Fibroblast of skin of back (primary cell): ENCODE measurements around the gene KAZN.

Experiments used
- DNase-seq: peaks from one replicate; pipeline ENCODE4 v3.0.0-alpha.2; 2013

Gene KAZN

DNA sequence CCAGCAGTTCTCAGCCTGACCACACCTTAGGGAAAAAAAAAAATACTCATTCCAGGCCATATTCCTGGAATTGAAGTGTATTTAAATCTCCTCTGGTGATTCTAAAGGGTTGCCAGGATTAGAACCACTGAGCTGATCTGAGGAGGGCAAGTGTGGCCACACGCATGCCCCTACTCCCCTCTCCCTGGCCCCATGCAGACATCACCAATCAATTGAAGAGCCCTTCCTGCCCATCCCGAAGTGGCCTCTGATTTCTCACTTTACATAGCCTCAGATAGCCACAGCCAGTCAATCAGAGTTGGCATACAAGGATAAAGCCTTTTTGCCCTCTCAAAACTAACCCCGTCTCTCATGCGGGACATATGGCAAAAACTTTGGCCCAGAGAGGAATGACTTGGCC lies 470.5 kb downstream of the KAZN start:
- no peak for DNase-seq

GRCh38 chr1:15070145-15070748 lies 471.8 kb downstream of the KAZN start:
- DNase-seq: no peak

GRCh38 chr1:15071936-15072335 lies 473.5 kb downstream of the KAZN start:
- no peak for DNase-seq

GRCh38 chr1:15073799-15074308 lies 475.4 kb downstream of the KAZN start:
- DNase-seq: no peak

DNA sequence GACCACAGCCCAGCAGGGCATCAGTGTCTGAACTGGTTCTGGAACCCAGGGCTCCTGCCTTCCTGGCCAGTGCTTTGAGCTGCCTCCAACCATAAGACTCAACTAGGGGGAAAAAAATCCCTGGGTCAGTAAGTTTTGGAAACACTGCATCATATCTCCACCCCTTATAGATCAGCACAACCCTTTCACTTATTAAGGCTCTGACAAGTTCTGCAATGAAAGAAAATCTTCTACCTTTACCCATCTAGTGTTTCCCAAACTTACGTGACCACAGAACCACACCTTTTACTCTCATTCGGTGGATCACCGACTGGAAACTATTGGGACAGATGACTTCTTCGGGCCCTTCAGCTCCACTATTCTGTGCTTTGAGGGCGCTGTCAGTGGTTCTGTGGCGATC lies 476.7 kb downstream of the KAZN start:
- DNase-seq: no peak

GRCh38 chr1:15075817-15076216 lies 477.3 kb downstream of the KAZN start:
- no peak for DNase-seq

- DNase-seq: no peak
These were observed 478.3 kb downstream of the KAZN start for GRCh38 chr1:15076807-15077206.

GRCh38 chr1:15077384-15077783 lies 478.9 kb downstream of the KAZN start:
- DNase-seq: no peak

GRCh38 chr1:15080328-15081007 lies 482.0 kb downstream of the KAZN start:
- no peak for DNase-seq

DNA sequence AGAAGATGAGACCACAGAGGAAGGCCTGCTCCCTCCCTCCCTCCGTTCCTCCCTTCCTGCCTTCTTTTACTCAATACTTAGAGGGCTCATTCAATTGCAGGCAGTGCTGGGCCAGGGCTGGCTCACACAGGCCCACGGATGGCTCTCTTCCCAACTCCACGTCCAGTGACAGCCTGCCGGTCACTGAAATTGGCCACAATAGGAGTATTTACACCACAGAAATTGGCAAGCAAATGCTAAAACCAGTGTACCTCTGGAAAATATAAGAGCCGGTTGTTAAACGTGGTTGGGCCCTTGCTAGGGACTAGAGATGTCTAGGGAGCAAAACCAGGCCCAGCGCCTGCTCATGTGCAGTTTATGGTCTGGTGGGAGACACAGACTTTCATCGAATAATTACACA lies 482.6 kb downstream of the KAZN start:
- no peak for DNase-seq

DNA sequence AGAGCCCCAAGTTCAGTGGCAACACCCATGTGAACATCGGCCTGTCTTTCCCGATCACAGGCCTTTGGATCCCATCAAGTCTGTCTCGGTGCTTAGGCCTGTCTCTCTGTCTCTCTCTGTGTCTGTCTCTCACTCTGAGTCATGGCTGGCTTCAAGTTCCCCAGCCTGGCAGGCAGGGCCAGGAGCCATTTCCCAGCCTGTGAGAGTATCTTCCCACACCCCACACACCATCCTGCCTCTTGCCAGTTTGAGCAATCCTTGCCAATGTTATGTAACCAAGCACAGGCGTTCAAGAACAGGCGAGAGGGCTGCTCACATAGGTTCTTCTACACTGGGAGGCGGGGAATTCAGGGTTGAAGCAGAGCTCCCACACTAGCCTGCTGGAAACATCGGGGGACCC lies 485.1 kb downstream of the KAZN start:
- no peak for DNase-seq

DNA sequence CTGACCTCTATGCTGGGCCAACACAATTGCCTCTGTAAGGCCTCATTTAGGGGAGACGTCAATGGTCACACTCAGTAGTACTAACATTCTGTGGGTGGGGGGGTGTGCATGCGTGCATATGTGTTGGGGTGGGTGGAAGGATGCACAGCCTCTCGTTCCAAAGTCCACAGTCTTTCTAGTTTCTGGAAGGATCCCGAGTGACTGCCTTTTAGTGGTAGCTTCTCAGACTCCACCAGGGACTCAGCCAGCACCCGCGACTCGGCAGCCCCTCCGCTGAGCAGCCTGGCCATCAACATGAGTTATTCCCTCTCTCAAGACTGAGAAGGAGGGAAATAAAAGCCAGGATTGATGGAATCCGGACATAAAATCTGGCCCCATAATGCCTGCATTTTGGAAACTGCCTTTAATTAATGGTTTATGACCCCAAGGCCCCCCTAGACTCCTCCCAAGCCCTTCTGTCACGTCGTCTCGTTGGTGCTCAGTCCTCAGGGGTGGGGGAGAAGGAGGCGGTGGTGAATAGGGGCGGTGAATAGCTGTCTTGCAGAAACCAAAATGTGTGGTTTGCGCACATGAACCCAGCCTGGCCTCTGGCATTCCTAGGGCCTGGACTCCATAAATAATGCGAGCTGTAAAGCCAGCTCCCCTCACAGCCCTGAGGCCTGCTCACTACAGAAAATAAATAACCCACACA lies 489.9 kb downstream of the KAZN start:
- DNase-seq: no peak

DNA sequence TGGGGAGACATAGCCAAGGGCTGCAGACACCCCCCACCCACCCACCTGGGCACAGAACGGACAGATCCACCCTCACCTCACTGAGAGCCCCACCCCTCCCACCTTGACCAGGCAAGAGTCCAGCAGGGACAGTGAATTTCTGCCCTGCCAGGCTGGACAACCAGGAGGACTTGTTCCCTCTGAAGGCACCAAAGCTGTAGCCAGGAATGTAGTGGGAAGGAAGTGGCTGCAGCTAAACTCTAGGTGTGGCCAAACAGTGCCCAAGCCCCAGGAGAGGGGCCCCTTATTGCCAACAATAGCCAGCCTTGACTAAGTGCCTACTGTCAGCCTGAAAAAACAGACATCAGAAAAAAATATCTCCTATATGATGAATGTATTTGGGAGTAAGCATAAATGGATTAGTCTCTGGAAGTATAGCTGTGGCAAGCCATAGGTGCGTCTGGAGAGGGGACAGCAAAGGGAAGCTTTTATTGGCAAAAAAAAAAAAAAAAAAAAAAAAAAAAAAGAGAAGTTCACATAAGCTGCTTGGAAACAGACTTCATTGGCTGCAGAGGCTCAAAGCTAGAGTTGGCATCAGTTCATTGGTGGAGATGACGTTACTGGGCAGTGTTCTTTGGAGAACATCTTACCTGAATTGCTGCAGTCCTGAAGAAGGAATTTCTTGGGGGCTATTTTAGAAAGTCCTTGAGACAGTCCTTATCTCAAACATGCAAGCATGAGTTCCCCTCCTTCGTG lies 490.9 kb downstream of the KAZN start:
- no peak for DNase-seq

DNA sequence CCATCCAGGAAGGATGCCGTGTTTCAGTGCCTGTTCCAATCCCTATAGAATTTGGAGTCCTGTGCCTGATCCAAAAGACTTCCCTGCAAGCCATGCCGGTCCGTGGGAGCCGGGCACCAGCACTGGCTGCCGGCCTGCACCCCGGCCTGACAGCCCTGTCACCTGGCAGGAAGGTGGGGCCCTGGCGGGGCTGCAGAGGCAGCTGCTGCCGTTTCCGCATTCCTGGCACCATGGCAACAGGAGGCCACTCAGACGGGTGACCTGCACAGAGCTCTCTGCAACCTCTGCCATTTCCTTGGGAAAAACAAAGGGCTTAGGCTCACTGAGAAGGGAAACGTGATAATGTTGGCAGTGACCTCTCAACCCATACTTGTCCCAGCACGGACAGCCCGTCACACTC lies 491.9 kb downstream of the KAZN start:
- DNase-seq: peak; percentile 7

DNA sequence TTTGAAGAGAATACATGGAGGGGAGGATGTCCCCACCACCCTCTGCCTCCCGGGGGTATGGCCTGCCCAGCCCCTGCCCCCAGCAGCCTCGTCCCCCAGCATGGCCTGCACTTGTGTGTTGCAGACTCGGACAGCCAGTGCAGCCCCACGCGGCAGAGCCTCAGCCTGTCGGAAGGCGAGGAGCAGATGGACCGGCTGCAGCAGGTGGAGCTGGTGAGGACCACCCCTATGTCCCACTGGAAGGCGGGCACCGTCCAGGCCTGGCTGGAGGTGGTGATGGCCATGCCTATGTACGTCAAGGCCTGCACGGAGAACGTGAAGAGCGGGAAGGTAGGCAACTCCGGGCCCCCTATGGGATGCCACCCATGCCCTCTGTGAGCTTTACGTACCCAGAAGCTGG lies 495.6 kb downstream of the KAZN start:
- DNase-seq: no peak

GRCh38 chr1:15094719-15095495 lies 496.4 kb downstream of the KAZN start:
- DNase-seq: no peak

GRCh38 chr1:15095496-15095875 lies 497.0 kb downstream of the KAZN start:
- DNase-seq: no peak

DNA sequence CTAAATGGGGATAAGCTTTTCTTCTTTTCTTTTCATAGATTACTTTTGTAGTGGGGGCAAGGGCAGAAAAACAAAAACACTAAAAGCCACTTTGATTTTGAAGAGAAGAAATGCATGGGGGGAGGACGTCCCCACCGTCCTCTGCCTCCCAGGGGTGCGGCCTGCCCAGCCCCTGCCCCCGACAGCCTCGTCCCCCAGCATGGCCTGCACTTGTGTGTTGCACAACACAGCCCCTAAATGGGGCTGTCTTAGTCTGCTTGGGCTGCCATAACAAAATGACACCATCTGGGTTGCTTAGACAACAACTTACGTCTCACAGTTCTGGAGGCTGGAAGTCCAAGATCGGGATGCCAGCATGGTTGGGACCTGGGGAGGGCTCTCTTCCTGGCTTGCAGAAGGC lies 497.8 kb downstream of the KAZN start:
- no peak for DNase-seq

GRCh38 chr1:15098176-15099125 lies 500.0 kb downstream of the KAZN start:
- DNase-seq: no peak

GRCh38 chr1:15099441-15100120 lies 501.1 kb downstream of the KAZN start:
- DNase-seq: no peak
